A549 treated with ZK216348 at 1 μM for 4 hours (cell line): ENCODE measurements around the gene UBE4A. TPM values are rescaled to one million over a fixed set of nuclear protein-coding genes. Genes with fewer than 3 reads are reported as not detected.

Source experiments
- total RNA-seq: library from RNA; stranded (reverse); fragments of 200-300 nt; extraction: Qiagen RNA extraction; gene quantifications from 5 replicates; pipeline ENCODE4 v1.2.3, GENCODE V29; 2022; ENCODE audit warnings: low read depth

The UBE4A gene, protein sequence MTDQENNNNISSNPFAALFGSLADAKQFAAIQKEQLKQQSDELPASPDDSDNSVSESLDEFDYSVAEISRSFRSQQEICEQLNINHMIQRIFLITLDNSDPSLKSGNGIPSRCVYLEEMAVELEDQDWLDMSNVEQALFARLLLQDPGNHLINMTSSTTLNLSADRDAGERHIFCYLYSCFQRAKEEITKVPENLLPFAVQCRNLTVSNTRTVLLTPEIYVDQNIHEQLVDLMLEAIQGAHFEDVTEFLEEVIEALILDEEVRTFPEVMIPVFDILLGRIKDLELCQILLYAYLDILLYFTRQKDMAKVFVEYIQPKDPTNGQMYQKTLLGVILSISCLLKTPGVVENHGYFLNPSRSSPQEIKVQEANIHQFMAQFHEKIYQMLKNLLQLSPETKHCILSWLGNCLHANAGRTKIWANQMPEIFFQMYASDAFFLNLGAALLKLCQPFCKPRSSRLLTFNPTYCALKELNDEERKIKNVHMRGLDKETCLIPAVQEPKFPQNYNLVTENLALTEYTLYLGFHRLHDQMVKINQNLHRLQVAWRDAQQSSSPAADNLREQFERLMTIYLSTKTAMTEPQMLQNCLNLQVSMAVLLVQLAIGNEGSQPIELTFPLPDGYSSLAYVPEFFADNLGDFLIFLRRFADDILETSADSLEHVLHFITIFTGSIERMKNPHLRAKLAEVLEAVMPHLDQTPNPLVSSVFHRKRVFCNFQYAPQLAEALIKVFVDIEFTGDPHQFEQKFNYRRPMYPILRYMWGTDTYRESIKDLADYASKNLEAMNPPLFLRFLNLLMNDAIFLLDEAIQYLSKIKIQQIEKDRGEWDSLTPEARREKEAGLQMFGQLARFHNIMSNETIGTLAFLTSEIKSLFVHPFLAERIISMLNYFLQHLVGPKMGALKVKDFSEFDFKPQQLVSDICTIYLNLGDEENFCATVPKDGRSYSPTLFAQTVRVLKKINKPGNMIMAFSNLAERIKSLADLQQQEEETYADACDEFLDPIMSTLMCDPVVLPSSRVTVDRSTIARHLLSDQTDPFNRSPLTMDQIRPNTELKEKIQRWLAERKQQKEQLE
- 7.0 to 11.1 TPM (median 9.9 TPM) in 5 replicates for total RNA-seq

DNA sequence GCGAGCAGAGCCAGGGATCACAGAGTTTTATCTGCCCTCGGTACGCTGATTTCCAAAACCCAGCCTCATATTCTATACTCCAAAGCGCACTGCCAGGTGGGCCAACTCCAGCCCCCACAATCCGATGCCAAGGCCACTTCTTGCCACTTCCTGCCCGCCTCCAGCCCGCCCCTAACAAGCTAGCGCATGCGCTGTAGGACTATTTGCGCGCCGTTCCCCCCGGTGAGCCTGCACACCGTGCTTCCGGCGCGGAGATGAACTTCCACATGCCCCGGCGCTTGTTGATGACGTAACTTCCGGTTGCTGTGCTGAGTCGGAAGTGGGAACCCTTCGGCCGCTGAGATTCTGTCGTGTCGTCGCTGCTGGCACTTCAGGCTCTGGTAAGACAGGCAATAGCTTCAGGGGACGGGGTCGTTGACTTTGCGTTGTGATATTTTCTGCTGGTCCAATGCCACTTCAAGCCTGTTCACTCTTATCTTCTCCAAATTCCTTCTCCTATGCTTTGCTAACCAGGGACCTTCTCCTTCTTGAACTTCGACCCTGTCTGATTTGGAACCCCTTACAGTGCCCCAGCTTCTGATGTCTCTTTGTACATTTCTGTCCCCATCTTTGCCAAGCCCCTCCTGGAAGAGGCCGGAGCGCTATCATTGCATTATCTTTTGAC lies at the start of gene UBE4A:
TSS of gene UBE4A (plus strand) at position 306 of the 664 bp plus-strand sequence. CDS start 5,481 bp downstream, outside the sequence.

GRCh38 chr11:118342503-118343161 lies 16.8 kb upstream of the UBE4A start, which contains the start of gene CD3D:
Gene CD3D, minus strand, starts transcription at chr11:118342705. Its CDS starts 98 bp downstream, at chr11:118342607.

DNA sequence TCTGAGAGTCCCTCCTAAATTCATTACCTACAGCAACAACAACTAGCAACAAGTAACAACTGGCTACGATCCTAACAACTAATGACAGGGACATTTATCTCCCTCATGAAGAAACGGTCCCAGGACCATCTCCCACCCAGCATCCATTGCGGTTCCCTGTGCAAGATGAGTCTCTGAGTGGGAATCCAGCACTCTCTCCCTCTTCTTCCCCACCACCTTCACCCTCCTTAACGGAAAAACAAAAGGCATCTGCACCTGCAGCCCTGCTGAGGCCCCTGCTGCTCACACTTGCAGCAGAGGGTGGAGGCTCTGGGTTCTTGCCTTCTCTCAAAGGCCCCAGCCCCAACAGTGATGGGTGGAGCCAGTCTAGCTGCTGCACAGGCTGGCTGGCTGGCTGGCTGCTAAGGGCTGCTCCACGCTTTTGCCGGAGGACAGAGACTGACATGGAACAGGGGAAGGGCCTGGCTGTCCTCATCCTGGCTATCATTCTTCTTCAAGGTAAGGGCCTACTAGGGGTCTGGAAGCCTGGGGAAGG lies 15.4 kb upstream of the UBE4A start, which contains the start of gene CD3G:
TSS of gene CD3G (plus strand) at position 364 of the 535 bp plus-strand sequence. CDS start at position 444, 80 bp downstream.

DNA sequence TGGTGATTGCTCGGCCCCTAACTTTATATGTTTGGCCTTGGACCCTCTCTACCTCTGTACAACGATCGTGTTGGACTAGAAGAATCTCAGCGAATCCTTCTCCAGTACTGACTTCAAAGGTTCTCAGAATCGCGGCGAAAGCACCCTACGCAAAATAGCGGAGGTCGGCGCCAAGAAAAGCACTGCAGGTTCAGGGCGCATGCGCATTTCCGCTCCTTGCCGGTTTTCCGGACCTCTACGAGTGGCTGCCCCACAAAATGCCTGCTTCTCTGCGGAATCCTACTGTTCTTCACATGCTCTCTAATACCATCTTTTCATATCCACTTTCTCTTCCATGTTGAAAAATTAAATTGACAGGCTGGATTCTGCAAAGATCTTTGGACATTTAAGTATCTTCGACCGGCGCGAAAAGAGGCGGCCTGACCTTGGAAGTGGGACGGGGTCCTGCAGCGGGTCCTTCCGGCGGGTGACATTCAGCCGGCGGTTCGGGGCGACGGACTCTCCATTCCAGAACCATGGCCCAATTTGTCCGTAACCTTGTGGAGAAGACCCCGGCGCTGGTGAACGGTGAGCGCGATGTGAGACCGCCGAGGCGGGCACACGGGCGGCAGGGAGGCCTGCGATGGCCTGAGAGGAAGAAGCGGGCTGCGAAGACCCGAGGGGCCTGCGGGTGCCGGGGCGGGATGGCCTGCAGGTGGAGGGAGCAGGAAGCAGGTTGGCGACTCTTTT lies 41.9 kb downstream of the UBE4A start, which contains the start of gene ATP5MG:
TSS of gene ATP5MG (plus strand) at position 456 of the 729 bp plus-strand sequence. CDS start at position 516, 60 bp downstream.

DNA sequence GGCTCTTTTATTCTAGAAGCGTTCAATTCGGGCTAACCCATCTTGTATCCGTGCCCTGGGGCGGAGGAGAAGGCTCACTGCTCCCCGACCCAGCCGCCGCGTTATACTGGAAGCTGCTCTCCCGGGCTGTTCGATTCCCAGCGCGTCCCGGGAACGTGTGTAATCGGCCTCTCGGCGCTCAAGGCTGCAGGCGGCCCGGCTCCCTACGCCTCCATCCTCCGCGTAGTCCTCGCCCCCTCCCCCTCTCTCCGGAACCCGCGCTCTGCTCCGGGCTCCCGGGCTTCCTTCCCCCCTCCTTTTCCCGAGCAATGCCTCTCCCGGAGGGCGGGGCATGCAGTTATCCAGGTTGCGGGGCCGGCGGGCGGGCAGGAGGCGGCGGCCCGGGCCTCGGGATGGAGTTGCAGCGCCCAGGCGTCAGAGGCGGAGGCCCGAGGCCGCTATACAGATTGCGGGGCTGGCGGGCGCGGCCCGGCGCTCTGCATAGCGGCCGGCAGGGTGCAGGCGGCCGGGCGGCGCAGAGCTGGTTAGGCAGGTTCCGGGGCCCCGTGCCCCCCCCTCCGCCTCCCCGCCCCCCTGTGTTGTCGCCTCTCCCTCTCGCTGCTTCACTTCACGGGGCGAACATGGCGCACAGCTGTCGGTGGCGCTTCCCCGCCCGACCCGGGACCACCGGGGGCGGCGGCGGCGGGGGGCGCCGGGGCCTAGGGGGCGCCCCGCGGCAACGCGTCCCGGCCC lies 76.7 kb downstream of the UBE4A start, which contains the start of gene KMT2A:
TSS of gene KMT2A (plus strand) at position 600 of the 732 bp plus-strand sequence. CDS start at position 621, 21 bp downstream.

Other genes starting within 250 kb of the UBE4A start
- gene SCN4B, start 206.8 kb upstream of the UBE4A start, total RNA-seq: 0.05 to 0.09 TPM in 2 of 5 replicates, not detected in the others
- gene SCN2B, start 183.0 kb upstream of the UBE4A start, total RNA-seq: not detected in 5 replicates
- not detected in 5 replicates for gene JAML, start 134.6 kb upstream of the UBE4A start, total RNA-seq
- gene MPZL3, start 107.2 kb upstream of the UBE4A start, total RNA-seq: 0.28 to 0.49 TPM (median 0.42 TPM) in 5 replicates
- gene MPZL2, start 95.3 kb upstream of the UBE4A start, total RNA-seq: 0.08 to 0.24 TPM (median 0.20 TPM) in 3 of 5 replicates, not detected in the others
- gene CD3E, start 54.9 kb upstream of the UBE4A start, total RNA-seq: not detected in 5 replicates
- gene CD3D, start 16.9 kb upstream of the UBE4A start, total RNA-seq: not detected in 5 replicates
- gene CD3G, start 15.3 kb upstream of the UBE4A start, total RNA-seq: not detected in 5 replicates
- gene ATP5MG, start 42.0 kb downstream of the UBE4A start, total RNA-seq: 180 to 218 TPM (median 190 TPM) in 5 replicates
- 11.4 to 14.8 TPM (median 13.0 TPM) in 5 replicates for gene KMT2A, start 76.9 kb downstream of the UBE4A start, total RNA-seq
- not detected in 5 replicates for gene TTC36, start 167.9 kb downstream of the UBE4A start, total RNA-seq
- 0.36 to 1.0 TPM (median 0.55 TPM) in 4 of 5 replicates, not detected in the other for gene TMEM25, start 171.6 kb downstream of the UBE4A start, total RNA-seq
- gene IFT46, start 206.3 kb downstream of the UBE4A start, total RNA-seq: 15.4 to 21.0 TPM (median 16.7 TPM) in 5 replicates
- gene ARCN1, start 212.8 kb downstream of the UBE4A start, total RNA-seq: 84.7 to 102 TPM (median 95.0 TPM) in 5 replicates
- 7.0 to 10.2 TPM (median 8.8 TPM) in 5 replicates for gene PHLDB1, start 248.0 kb downstream of the UBE4A start, total RNA-seq